Measurements from ENCODE around the gene IL10RA.

Gene IL10RA

DNA sequence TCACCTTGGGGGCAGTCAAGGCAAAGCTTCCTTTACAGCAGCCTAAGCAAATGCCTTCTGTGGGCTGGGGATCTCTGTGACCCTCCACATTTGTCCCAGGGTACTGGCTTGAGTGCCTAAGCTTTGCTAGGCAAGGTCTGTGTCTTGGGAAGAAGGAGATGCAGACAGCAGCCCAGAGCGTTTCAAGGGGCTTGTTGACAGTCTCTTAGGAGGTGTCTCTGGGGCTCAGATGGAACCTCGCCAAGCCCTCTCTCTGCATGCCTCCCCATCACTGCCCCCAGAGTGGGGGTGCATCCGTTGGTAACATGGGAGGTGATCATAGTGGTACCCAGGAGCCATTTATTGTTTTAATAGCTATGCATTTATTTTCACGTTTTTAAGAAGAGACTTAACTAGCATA is 61.6 kb downstream of the IL10RA start:
- H3K9me3 ChIP-seq (replicated peaks; ENCODE audit: insufficient read depth, low read length) = no peaks in the 10 kb centered on the region
- H3K4me3 ChIP-seq (ENCODE audit: low read length) = no peak overlapping the region
- H3K79me2 ChIP-seq (ENCODE audit: low read length) = no peaks in the 10 kb centered on the region
- H3K27ac ChIP-seq (ENCODE audit: low read length) = no peak overlapping the region
- no peaks in the 10 kb centered on the region for H3F3A ChIP-seq (ENCODE audit: insufficient read depth, low read length)
- H3K9me2 ChIP-seq (replicated peaks; ENCODE audit: insufficient read depth, low read length) = no peaks in the 10 kb centered on the region
- no peaks in the 10 kb centered on the region for H4K20me1 ChIP-seq (ENCODE audit: insufficient read depth, low read length)
- no peak overlapping the region for H3K4me2 ChIP-seq (ENCODE audit: low read depth, low read length)
- H3K27me3 ChIP-seq (replicated peaks; ENCODE audit: insufficient read depth, low read length) = no peaks in the 10 kb centered on the region
- no peaks in the 10 kb centered on the region for H3K36me3 ChIP-seq (replicated peaks; ENCODE audit: insufficient read depth, low read length)
- no peak for TF ChIP-seq EZH2phosphoT487 (IDR thresholded peaks at IDR 0.05; ENCODE audit: low read length)
- TF ChIP-seq, protein P1, sequence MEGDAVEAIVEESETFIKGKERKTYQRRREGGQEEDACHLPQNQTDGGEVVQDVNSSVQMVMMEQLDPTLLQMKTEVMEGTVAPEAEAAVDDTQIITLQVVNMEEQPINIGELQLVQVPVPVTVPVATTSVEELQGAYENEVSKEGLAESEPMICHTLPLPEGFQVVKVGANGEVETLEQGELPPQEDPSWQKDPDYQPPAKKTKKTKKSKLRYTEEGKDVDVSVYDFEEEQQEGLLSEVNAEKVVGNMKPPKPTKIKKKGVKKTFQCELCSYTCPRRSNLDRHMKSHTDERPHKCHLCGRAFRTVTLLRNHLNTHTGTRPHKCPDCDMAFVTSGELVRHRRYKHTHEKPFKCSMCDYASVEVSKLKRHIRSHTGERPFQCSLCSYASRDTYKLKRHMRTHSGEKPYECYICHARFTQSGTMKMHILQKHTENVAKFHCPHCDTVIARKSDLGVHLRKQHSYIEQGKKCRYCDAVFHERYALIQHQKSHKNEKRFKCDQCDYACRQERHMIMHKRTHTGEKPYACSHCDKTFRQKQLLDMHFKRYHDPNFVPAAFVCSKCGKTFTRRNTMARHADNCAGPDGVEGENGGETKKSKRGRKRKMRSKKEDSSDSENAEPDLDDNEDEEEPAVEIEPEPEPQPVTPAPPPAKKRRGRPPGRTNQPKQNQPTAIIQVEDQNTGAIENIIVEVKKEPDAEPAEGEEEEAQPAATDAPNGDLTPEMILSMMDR (IDR thresholded peaks at IDR 0.05; ENCODE audit: low read length) = no peak
- no peak for TF ChIP-seq EZH2 (optimal IDR thresholded peaks at IDR 0.05; ENCODE audit: low read depth, low read length)
- H3K4me1 ChIP-seq (ENCODE audit: low read length) = no peaks in the 10 kb centered on the region
- DNase-seq = no peak
- no peak overlapping the region for H3K9ac ChIP-seq (ENCODE audit: low read length)
- no peak overlapping the region for H2AFZ ChIP-seq (ENCODE audit: low read length)

GRCh38 chr11:118048472-118049370 is 62.5 kb downstream of the IL10RA start:
- no peak overlapping the region for H3K27ac ChIP-seq (ENCODE audit: low read length)
- no peak overlapping the region for H2AFZ ChIP-seq (ENCODE audit: low read length)
- H3F3A ChIP-seq (ENCODE audit: insufficient read depth, low read length) = no peaks in the 10 kb centered on the region
- H3K9me2 ChIP-seq (replicated peaks; ENCODE audit: insufficient read depth, low read length) = no peaks in the 10 kb centered on the region
- H3K36me3 ChIP-seq (replicated peaks; ENCODE audit: insufficient read depth, low read length) = no peaks in the 10 kb centered on the region
- no peaks in the 10 kb centered on the region for H3K4me1 ChIP-seq (ENCODE audit: low read length)
- TF ChIP-seq, protein P1 (IDR thresholded peaks at IDR 0.05; ENCODE audit: low read length) = no peak
- TF ChIP-seq EZH2 (optimal IDR thresholded peaks at IDR 0.05; ENCODE audit: low read depth, low read length) = no peak
- TF ChIP-seq EZH2phosphoT487 (IDR thresholded peaks at IDR 0.05; ENCODE audit: low read length) = no peak
- no peaks in the 10 kb centered on the region for H3K79me2 ChIP-seq (ENCODE audit: low read length)
- DNase-seq = no peak
- no peak overlapping the region for H3K4me3 ChIP-seq (ENCODE audit: low read length)
- no peaks in the 10 kb centered on the region for H3K9me3 ChIP-seq (replicated peaks; ENCODE audit: insufficient read depth, low read length)
- H4K20me1 ChIP-seq (ENCODE audit: insufficient read depth, low read length) = no peaks in the 10 kb centered on the region
- no peaks in the 10 kb centered on the region for H3K27me3 ChIP-seq (replicated peaks; ENCODE audit: insufficient read depth, low read length)
- H3K4me2 ChIP-seq (ENCODE audit: low read depth, low read length) = no peak overlapping the region
- H3K9ac ChIP-seq (ENCODE audit: low read length) = no peak overlapping the region

DNA sequence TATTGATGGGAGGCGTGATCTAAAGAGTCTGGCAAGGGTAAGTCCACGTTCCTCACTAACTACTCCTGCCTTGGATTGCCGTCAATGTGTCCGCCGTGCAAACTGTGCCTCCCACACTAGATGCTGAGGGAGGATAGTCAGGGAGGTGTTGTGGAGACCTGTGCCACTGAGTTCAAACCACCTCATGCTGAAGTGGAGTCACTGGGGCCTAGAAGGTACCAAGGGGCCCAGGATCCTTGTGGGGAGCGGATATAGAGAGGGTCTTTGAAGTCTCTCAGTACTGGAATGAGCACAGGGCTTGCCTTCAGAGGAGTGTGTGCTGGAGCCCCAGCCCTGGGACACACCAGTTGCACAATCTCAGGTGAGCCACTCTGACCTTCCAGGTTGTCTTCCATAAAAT is 63.6 kb downstream of the IL10RA start:
- Histone ChIP-seq H4K20me1 (ENCODE audit: insufficient read depth, low read length) (no peaks in the 10 kb centered on the region), H3K9me3 (replicated peaks; ENCODE audit: insufficient read depth, low read length) (no peaks in the 10 kb centered on the region), H3F3A (ENCODE audit: insufficient read depth, low read length) (no peaks in the 10 kb centered on the region), H3K4me1 (ENCODE audit: low read length) (no peaks in the 10 kb centered on the region), H2AFZ (ENCODE audit: low read length) (no peak overlapping the region), H3K27me3 (replicated peaks; ENCODE audit: insufficient read depth, low read length) (no peaks in the 10 kb centered on the region), H3K4me3 (ENCODE audit: low read length) (no peak overlapping the region), H3K36me3 (replicated peaks; ENCODE audit: insufficient read depth, low read length) (no peaks in the 10 kb centered on the region), H3K27ac (ENCODE audit: low read length) (no peak overlapping the region), H3K4me2 (ENCODE audit: low read depth, low read length) (no peak overlapping the region), H3K9ac (ENCODE audit: low read length) (no peak overlapping the region), H3K9me2 (replicated peaks; ENCODE audit: insufficient read depth, low read length) (no peaks in the 10 kb centered on the region), H3K79me2 (ENCODE audit: low read length) (no peaks in the 10 kb centered on the region)
- no peak for DNase-seq
- TF ChIP-seq, protein P1 (IDR thresholded peaks at IDR 0.05; ENCODE audit: low read length) = no peak
- TF ChIP-seq EZH2phosphoT487 (IDR thresholded peaks at IDR 0.05; ENCODE audit: low read length) (no peak), EZH2 (optimal IDR thresholded peaks at IDR 0.05; ENCODE audit: low read depth, low read length) (no peak)

Measured in MM.1S (cell line).